Parathyroid adenoma (tissue), 2 donors: ENCODE results near the gene CCDC57.

Source experiments
- H2AFZ ChIP-seq: fragments of 300-600 bp; sonication (generic); one replicate; pipeline ENCODE4 v1.7.0; 2017; ENCODE audit warnings: antibody characterized with exemption, mild to moderate bottlenecking
- H3K27ac ChIP-seq: fragments of 300-600 bp; sonication (generic); one replicate; pipeline ENCODE4 v1.7.0; 2017
- H3K27me3 ChIP-seq: fragments of 300-600 bp; sonication (generic); one replicate; pipeline ENCODE4 v1.7.0; 2017; ENCODE audit warnings: low read length; ENCODE audit not compliant: control insufficient read depth, insufficient read depth
- H3K36me3 ChIP-seq: fragments of 300-600 bp; sonication (generic); one replicate; pipeline ENCODE4 v1.7.0; 2017; ENCODE audit warnings: low read length; ENCODE audit not compliant: control insufficient read depth, insufficient read depth
- H3K4me1 ChIP-seq: fragments of 300-600 bp; sonication (generic); one replicate; pipeline ENCODE4 v1.7.0; 2017; ENCODE audit warnings: control low read depth
- H3K4me2 ChIP-seq: fragments of 300-600 bp; sonication (generic); one replicate; pipeline ENCODE4 v1.7.0; 2017; ENCODE audit warnings: low read length
- H3K4me3 ChIP-seq: fragments of 300-600 bp; sonication (generic); one replicate; pipeline ENCODE4 v1.7.0; 2017; ENCODE audit warnings: low read depth, low read length
- H3K79me2 ChIP-seq: fragments of 300-600 bp; sonication (generic); one replicate; pipeline ENCODE4 v1.7.0; 2017; ENCODE audit warnings: control low read depth
- H3K9ac ChIP-seq: fragments of 300-600 bp; sonication (generic); one replicate; pipeline ENCODE4 v1.7.0; 2017; ENCODE audit warnings: mild to moderate bottlenecking
- H3K9me3 ChIP-seq: fragments of 300-600 bp; sonication (generic); one replicate; pipeline ENCODE4 v1.7.0; 2017; ENCODE audit warnings: low read length; ENCODE audit not compliant: control insufficient read depth
- TF ChIP-seq, protein P1 (sequence below): fragments of 300-600 bp; sonication (generic); IDR thresholded peaks from one replicate; pipeline ENCODE4 v1.7.0; 2017; ENCODE audit warnings: antibody characterized with exemption, mild to moderate bottlenecking
- donor health status: primary hyperparathyroidism.

CCDC57 gene

DNA sequence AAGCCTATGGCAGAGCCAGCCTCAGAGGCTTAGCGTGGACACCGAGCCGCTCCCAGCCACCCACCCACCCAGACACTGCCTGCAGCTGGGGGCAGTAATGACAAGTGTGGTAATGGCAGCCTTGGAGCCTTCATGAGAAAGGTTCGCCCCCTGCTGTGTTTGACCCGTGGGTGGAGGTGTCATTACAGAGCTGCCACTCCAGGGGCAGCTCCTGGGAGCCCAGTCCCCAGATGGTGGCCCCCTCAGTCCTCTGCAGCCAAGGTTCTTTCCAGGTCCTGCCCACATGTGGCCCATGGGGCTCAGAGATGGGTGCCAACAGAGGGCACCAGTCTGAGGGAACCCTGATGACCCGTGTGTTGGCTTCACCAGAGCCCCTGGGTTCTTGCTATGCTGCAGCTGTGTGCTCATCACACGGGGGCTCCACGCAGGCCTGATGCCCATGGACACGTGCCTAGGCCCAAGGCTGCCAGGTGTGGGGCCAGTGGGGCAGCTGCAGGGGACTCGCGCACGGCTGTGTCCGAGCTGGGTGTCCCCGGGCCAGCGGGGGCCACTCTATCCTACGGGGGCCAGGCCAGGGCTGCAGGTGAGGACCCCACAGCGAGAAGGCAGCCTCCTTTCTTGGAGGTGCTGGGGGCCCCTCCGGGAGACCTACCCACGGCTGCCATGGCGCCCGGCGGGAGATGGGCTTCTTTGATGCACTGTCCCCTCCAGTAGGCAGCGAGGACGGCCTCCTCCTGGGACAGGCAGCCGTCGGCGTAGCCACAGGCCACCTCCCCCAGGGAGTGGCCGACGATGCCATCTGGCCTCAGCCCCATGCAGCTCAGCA, 122.7 kb downstream of the CCDC57 start:
- Histone ChIP-seq H3K27me3 (no peaks in the 10 kb centered on the region), H3K9ac (no peak overlapping the region), H3K27ac (no peak overlapping the region), H3K9me3 (no peaks in the 10 kb centered on the region), H2AFZ (no peak overlapping the region), H3K4me1 (no peaks in the 10 kb centered on the region), H3K79me2 (no peaks in the 10 kb centered on the region), H3K4me3 (no peak overlapping the region), H3K4me2 (no peak overlapping the region), H3K36me3 (no peaks in the 10 kb centered on the region)
- TF ChIP-seq, protein P1, sequence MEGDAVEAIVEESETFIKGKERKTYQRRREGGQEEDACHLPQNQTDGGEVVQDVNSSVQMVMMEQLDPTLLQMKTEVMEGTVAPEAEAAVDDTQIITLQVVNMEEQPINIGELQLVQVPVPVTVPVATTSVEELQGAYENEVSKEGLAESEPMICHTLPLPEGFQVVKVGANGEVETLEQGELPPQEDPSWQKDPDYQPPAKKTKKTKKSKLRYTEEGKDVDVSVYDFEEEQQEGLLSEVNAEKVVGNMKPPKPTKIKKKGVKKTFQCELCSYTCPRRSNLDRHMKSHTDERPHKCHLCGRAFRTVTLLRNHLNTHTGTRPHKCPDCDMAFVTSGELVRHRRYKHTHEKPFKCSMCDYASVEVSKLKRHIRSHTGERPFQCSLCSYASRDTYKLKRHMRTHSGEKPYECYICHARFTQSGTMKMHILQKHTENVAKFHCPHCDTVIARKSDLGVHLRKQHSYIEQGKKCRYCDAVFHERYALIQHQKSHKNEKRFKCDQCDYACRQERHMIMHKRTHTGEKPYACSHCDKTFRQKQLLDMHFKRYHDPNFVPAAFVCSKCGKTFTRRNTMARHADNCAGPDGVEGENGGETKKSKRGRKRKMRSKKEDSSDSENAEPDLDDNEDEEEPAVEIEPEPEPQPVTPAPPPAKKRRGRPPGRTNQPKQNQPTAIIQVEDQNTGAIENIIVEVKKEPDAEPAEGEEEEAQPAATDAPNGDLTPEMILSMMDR, result no peak

DNA sequence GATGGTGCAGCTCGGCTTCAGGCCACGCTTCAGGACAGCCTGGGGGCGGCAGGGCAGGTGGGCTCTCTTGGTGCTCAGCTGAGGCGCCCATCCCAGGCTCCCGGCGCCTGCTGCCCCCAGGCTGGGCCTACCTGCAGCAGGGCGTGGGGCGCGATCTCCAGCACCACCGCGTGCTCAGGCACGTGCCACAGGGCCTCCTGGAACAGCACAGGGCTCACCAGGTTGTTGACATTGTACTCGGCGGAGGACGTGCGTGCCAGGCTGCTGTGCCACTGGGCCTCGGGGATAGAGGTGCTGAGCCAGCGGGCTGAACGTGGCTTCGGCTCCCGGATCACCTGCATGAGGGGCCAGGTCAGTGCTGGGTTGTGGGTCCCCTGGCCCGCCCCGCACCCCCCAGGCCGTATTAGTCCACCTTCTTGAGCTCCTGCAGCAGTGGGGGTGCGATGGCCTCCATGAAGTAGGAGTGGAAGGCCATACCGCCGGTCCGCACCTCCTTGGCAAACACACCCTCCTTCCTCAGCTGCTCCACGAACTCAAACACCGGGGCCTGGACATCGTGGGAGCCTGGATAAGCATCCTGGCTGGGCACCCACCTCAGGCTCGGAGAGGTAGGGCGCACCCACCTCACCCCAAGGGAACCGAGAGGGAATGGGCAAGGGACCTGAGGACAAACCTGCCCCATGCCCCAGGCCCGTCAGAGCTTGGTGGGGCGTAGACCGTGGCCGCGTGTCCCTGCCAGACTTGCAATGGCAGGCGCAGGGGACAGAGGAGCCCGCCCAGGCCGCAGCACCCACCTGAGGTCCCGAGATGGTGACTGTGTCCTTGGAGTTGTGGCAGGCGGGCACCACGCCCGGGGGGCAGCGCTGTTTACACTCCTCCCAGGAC, 123.6 kb downstream of the CCDC57 start:
- no peaks in the 10 kb centered on the region for H3K27me3 ChIP-seq
- TF ChIP-seq, protein P1, result no peak
- H3K4me2 ChIP-seq, result no peak overlapping the region
- H3K36me3 ChIP-seq, result no peaks in the 10 kb centered on the region
- H2AFZ ChIP-seq, result no peak overlapping the region
- H3K9ac ChIP-seq, result no peak overlapping the region
- no peaks in the 10 kb centered on the region for H3K9me3 ChIP-seq
- H3K79me2 ChIP-seq, result no peaks in the 10 kb centered on the region
- no peak overlapping the region for H3K27ac ChIP-seq
- H3K4me1 ChIP-seq, result no peaks in the 10 kb centered on the region
- H3K4me3 ChIP-seq, result no peak overlapping the region

DNA sequence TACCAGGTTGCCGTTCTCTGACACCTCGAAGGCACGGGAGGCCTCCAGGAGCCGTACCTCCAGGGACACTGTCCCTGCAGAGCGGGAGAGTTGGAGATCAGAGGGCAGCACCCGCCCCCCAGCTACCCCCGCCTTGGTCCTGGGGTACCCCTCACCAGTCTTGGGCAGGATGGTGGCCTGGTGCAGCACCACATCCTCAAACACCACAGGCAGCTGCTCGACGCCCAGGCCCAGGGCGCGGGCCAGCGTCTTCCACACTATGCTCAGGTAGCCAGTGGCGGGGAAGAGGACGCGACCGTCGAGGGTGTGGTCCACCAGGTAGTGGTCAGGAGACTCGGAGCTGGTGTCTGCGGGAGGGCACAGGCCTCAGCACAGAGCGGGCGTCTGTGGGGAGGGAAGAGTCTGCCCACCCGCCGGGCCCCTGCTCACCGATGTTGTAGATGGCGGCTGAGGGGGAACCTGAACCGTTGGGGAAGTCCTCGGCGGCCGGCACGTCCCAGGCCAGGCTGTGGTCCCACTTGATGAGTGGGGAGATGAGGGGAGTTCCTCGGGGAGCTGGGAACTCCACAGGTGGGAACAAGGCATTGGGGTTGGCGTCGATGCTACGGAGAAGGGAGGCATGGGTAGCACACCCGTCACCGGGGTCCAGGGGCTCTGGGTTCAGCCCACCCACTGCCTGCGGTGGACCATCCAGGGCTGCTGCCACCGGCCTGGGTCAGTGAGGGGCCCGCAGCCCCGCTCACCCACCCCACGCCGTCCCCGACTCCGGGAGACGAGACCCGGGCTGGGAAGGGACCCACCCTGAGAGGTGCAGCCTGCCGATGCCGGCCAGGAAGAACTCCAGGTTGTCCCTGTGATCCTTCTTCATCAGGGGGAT, 124.4 kb downstream of the CCDC57 start:
- Histone ChIP-seq H3K27ac (no peak overlapping the region), H3K4me3 (no peak overlapping the region), H3K9me3 (no peaks in the 10 kb centered on the region), H3K9ac (no peak overlapping the region), H2AFZ (no peak overlapping the region), H3K36me3 (no peaks in the 10 kb centered on the region), H3K4me2 (no peak overlapping the region), H3K4me1 (no peaks in the 10 kb centered on the region), H3K27me3 (no peaks in the 10 kb centered on the region), H3K79me2 (no peaks in the 10 kb centered on the region)
- TF ChIP-seq, protein P1, result no peak

DNA sequence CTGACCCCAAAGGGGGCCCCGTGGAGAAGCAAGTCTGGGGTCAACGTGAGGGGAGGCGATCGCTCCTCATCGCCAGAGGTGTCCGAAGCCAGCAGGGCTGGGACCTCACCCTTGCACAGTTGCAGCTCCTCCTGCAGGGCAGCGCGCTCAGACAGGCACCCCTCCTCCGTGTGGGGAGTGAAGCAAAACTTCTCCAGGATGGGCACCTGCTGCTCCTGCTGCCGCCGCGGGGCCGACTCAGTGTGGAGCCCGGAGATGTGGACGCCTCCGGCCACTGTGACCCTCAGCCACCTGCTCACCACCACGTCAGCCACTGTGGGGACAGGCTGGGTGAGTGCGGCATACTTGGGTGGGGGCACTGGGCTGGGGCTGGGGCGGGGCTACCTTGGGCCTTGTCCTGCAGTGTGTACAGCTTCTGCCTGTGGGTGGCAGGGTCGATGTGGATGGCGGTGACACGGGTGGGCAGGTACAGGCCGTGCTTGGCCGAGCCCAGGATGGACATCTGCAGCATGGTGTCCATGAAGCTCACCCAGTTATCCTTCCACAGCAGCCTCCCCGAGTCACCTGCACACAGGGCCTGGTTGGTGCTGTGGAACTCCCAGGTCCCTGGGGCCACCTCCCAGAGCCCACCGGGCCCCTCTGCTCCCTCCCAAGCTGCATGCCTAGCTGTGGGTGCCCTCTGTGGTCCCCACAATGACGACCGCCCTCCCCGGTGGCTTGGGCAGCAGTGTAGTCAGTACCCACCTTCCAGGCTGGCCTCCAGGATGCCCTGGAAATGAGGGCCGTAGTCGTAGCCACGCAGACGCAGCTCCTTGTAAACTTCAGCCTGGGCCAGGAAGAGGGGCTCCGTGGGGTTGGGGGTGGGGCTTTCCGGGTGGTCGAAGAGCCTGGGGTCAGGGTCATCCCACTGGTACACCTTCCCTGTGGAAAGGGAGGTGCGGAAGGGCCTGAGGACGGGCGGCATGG, 125.4 kb downstream of the CCDC57 start:
- no peaks in the 10 kb centered on the region for H3K9me3 ChIP-seq
- H2AFZ ChIP-seq, result no peak overlapping the region
- no peaks in the 10 kb centered on the region for H3K79me2 ChIP-seq
- no peaks in the 10 kb centered on the region for H3K4me1 ChIP-seq
- TF ChIP-seq, protein P1, result no peak
- H3K27ac ChIP-seq, result no peak overlapping the region
- no peak overlapping the region for H3K4me3 ChIP-seq
- no peaks in the 10 kb centered on the region for H3K36me3 ChIP-seq
- no peak overlapping the region for H3K4me2 ChIP-seq
- H3K9ac ChIP-seq, result no peak overlapping the region
- no peaks in the 10 kb centered on the region for H3K27me3 ChIP-seq
